Astrocyte of the hippocampus (primary cell): Measurements from ENCODE around the gene ZNF605.
"Not testable (repeated sequence)": the region's sequence is repeated elsewhere in the genome, so short reads cannot be mapped to it uniquely, and the experiment has no call there.

Experiments used
- DNase-seq: peaks from one replicate; pipeline ENCODE4 v3.0.0; 2011; ENCODE audit warnings: low read depth, low spot score

Gene ZNF605

DNA sequence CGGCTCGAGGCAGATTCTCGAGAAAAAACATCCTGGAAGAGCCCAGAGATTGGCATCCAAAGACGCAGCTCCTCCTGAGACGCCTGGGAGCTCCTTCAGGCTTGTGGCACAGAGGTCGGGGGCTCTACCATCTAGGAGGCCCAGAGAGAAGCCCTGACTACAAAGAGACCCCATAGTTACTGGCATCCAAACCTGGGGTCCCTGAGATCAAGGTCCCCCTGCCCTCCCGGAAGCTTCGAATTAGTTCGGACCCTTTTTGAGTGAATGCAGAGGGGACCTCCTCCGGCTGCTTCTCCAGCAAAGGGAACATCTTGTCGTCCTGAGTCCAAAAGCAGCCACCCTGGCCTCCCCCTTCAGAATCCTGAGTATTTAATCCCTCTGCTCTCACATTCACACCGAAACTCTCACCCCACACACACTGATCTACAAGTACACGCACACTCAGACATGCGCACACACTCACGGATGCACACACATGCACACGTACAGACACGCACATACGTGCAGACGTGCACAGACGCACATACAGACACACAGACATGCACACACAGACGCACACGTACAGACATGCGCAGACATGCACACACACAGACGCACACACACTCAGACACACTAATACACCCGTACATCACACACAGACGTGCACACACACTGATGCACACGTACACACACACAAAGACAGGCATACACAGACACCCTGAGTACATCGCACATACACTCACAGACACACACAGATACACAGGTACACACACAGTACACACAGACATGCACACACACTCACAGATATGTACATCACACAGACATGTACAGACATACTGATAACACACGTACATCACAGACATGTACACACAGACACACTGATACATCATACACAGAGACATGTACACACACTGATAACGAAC is 5.9 kb downstream of the ZNF605 start:
- no peak for DNase-seq

DNA sequence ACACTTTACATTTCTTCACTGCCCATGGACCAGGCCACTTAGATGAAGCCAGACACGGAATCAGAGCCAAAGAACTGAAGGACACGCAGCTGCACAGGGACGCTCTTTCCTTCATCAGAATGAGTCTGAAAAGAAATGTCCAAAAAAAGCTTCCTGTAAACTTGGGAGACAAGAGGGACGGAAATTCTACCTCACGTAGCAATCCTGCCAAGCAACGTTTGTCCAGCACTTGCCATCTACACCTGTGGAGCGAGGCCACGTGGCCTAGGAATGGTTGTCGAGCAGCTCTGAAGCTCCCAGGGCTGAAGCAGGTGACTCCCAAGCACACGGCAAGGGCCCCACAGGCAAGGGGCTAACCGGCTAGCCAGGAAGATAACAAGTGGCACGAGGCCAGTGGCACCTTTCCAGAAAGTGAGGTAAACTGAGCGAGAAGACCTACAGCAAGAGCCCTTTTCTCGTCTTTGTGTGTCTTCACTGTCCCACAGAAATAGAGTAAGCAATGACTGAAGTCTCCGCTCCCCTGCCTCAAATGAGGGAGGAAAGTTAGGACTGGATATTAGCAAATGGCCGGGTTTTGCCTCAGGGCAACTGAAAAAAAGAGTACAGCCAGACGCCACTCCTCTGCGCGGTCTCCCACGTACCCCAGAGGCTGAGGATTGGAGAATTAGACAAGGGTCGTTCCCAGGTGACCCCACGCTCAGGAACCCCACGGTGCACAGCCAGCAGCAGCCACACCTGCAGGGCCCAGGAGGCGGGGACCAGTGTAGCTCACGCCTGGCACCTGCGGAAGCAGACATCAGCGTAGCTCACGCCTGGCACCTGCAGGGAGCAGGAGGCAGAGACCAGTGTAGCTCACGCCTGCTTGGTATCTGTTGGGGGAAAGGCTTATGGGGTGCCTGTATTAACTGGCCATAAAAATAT is 7.7 kb downstream of the ZNF605 start:
- DNase-seq = no peak

DNA sequence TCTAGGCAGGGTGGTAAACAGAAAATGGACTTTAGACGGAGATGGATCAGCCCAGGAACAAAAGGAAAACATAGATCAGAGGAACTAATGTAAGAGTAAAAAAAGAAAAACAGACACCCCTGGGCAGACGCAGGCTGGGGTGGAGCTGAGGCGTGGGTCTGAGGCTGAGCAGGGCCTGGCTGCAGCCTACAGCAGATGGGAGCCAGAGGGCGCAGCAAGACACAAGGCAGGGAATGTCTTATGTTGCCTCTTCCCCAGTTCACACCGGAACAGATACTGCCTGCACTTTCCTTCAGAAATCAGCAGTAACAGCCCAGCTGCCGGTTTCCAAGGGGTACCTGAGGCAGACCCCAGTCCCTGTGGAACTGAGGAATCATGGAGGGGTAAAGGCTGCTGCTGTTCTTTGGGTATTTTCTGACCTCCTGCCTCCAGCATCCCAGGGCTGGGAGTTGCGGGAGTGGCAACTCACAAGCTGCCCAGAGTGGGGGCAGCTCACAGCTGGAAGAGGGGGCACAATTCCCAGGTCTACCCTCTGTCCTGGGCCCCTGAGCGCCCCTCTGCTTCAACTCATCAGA is 9.8 kb downstream of the ZNF605 start:
- DNase-seq = no peak

DNA sequence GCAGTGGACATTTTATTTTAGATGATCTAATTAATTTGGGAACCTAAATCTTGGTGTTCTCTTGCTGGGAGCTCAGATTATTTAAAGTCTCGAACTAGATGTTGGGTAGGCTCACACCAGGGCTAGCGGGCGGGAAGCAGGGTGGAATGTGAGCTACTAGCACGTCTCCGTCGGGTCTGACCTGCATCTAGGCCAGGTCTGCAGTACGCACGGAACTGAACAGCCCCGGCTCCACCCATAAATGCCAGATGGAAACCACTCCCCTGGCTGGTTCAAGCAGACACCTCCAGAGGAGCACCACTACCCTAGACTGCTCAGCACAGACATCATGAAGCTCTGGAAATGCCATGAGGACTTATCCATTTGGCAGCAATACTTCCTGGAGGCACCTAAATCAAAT is 10.3 kb downstream of the ZNF605 start:
- DNase-seq = no peak

DNA sequence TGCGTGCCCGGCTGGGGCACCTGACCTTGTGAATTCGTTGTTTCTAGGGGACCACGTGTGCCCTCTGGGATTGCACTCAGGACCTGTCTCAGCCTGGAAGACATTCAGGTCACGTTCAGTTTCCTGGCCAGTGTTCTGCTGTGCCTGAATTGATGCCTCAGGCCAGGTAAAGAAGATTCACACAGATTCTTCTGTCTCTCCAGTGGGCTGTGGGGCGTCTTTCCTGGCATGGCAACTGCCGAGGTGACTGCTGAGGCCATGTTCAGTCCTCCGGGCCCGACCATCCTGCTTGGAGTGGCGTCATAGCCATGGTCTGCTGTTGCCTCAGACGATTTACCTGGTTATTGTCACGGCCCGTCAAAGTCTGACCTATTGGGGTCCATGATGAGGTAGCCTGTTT is 13.5 kb downstream of the ZNF605 start:
- no peak for DNase-seq

DNA sequence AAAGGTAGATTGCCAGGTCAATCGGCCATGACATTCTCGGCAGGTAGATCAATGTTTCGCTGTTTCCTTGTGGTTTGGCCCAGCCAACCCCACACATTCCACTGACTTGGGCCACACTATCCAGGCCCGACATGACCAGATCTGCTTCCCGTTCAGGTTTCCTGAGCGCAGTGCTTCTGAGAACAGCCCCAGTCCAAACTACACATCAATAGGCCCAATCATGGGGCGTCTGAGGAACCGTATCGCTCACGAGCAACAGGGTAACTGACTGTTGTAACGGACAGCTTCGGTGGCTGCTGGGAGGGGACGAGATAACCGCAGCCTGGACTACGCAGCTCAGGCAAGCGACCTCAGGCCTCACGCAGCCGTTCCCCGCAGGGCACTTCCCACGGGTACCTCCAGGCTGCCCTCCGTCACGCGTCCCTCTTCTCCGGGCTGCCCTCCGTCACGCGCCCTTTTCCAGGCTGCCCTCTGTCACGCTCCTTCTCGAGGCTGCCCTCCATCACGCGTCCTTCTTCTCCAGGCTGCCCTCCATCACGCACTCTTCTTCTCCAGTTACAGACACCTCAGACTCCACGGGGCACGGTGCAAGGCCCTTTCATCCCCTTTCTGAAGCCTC is 14.7 kb downstream of the ZNF605 start:
- no peak for DNase-seq

DNA sequence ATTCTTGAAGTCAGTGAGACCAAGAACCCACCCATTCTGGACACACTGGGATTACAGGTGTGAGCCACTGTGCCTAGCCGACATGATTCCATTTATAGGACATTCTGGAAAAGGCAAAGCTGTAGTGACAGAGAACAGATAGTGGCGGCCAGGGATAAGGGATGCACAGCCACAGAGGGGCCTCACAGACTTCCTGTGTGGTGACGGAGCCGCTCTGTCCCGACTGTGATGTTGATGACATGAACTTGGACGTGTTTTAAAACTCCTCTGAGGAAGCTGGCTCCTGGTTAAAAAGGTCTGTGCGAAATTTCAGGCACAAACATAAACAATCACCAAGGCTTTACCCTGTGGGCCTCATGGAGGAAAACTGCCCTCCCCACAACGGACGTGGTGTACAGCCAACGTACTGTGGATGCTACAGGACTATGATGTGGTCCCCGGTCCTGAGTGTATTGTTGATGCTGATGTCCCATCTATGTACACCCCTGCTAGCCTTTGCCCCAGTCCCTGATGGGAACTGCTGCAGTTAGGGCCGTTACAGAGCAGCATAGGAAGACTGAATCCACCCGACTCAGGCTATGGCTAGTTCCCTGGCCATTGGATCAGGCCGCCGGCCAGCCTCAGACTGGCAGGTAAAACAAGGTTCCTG is 15.9 kb downstream of the ZNF605 start:
- DNase-seq = no peak

DNA sequence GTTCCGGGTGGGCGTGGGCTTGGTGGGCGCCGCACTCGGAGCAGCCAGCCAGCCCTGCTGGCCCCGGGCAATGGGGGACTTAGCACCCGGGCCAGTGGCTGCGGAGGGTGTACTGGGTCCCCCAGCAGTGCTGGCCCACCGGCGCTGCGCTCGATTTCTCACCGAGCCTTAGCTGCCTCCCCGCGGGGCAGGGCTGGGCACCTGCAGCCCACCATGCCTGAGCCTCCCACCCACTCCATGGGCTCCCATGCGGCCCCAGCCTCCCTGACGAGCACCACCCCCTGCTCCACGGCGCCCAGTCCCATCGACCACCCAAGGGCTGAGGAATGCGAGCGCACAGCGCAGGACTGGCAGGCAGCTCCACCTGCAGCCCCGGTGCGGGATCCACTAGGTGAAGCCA is 17.3 kb downstream of the ZNF605 start:
- DNase-seq = not testable (repeated sequence)

DNA sequence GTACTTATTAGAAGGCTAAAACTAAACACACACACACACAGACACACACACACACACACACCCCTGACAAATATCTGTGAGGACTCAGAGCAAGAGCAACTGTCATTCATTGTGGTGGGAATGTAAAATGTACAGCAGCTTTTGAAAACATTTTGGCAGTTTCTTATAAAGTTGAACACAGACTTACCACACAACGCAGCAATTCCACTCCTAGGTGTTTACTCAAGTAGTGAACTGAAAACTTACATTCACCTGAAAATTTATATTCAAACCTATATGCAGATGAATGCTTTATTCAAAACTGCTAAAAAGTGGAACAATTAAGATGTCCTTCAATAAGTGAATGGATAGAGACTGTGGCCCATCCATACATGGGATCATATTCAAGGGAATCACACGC is 18.6 kb downstream of the ZNF605 start:
- no peak for DNase-seq

DNA sequence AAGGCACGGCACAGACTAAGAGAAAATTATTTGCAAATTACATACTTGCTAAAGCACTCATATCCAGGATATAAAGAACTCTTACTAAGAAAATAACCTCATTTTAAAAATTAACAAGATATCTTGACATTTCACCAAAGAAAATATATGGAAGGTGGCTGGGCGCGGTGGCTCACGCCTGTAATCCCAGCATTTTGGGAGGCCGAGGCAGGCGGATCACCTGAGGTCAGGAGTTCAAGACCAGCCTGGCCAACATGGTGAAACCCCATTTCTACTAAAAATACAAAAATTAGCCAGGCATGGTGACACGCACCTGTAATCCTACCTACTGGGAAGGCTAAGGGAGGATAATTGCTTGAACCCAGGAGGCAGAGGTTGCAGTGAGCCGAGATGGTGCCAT is 19.2 kb downstream of the ZNF605 start:
- not testable (repeated sequence) for DNase-seq

DNA sequence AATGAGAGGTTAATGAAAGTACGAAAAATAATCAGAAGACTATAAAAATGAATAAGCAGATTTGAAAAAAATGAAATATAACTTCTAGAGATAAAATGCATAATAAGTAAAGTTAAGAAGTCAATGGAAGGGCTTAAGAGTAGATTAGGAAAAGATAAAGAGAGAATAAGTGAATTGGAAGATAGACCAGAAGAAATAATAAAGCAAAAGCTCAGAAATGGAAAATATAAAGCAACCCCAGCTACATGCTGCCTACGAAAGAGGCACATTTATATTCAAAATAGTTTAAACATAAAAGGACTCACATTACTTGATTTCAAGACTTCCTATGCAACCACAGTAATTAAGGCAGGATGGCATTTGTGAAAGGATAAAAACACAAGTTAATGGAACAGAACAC is 19.9 kb downstream of the ZNF605 start:
- no peak for DNase-seq

DNA sequence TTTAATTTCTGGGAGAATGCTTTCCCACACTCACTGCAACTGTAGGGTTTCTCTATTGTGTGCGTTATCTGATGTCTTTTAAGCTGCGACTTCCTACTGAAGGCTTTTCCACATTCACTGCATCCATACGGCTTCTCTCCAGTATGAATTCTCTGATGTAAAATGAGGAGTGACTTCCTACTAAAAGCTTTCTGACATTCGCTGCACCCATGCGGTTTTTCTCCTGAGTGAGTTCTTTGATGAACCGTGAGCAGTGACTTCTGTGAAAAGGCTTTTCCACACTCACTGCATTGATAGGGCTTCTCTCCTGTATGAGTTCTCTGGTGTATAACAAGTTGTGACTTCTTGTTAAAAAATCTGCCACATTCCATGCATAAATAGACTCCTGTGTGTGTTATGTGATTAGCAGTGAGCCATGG is 29.7 kb downstream of the ZNF605 start:
- DNase-seq = no peak

DNA sequence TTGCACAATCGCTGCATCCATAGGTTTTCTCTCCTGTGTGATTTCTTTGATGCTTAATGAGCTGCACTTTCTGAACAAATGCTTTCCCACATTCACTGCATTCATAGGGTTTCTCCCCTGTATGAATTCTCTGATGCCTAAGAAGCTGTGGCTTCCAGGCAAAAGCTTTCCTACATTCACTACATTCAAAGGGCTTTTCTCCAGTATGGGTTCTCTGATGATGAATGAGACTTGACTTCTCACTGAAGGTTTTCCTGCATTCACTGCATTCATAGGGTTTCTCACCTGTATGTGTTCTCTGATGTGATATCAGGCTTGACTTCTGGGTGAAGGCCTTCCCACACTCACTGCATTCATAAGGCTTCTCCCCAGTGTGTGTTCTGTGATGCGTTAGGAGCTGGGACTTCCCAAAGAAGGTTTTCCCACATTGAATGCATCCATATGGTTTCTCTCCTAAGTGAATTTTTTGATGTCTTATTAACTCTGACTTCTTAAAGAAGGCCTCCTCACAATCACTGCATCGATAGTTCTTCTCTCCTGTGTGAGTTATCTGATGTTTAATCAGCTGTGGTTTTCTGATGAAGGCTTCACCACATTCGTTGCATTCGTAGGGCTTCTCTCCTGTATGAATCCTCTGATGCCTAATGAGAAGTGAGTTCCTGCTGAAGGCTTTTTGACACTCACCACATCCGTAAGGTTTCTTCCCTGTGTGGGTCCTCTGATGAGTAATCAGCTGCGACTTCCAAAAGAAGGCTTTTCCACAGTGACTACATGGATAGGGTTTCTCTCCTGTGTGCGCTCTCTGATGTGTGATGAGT is 30.3 kb downstream of the ZNF605 start:
- DNase-seq = no peak

DNA sequence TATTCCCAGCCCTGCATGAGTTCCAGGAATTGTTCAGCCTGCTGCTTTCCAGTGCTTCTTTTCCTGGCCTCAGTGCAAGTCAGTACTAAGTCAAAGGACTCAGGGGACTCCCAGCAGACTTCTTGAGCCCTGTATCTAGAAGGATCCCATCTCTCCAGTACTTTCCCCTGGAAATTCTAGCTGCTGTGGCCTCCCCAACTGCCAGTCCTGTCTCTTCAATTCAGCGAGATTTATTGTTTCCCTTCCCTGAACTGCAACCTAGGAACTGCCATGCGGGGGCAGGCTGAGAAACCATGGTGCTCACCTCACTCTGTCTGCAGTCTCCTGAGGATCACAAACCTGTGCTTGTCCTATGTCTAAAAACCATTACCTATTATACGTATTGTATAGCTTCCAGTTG is 31.8 kb downstream of the ZNF605 start:
- no peak for DNase-seq

DNA sequence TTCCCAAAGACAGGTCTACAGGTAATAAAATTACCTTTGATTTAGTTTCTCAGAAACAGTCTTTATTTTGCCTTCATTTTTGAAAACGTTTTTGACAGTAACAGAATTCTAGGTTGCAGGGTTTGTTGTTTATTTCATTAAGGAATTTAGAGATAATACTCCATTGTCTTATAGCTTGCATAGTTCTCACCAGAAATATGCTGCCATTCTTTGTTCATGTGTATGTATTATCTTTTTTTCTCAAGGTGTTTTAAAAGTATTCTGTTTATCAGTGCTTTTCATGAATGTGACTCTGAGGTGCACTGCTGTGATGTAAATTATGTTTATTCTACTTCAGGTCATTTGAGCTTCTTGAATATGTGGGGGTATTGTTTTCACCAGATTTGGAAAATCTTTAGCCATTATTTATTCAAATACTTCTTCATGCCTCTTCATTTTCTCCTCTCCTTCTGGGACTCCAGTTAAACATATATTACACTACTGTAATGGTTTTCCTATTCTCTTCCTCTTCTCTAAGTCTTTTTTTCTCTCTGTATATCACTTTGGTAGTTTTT is 32.7 kb downstream of the ZNF605 start:
- DNase-seq = no peak

DNA sequence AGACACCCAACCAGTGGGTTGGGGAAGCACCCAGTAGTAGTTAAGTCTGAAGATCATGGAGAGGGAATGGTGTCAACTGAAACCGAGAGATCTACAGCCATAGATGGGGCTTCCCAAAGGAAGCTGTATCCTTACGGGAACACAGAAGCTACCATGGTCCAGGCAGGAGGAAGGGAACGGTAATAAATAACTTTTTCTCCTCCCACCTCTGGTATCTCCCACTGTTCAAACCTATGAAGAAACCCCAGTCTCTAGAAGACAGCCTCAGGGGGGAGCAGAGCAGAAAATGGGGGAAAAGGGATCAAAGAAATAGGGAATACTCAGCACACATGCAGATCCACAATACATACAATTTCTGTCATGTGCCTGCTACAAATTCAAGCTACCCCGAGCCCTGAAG is 33.4 kb downstream of the ZNF605 start:
- no peak for DNase-seq

DNA sequence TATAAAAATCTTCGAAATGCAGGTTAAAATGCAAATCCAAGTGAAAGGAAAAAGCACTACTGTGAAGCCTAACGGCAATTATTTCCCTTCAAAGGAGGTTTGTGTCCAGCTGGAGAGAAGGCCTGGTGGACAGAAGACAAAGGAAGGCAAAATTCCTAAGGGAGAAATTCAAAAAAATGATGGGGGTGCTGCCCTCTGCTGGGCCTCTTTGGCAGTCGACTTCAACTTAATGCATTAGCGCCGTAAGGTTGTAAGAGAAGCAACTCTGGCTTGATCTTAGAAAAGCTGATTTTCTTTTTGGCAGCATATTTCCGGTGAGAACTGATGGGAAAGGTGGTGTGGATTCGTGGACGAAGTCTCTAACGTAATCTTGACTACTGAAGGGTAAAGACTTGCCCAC is 34.4 kb downstream of the ZNF605 start:
- no peak for DNase-seq

DNA sequence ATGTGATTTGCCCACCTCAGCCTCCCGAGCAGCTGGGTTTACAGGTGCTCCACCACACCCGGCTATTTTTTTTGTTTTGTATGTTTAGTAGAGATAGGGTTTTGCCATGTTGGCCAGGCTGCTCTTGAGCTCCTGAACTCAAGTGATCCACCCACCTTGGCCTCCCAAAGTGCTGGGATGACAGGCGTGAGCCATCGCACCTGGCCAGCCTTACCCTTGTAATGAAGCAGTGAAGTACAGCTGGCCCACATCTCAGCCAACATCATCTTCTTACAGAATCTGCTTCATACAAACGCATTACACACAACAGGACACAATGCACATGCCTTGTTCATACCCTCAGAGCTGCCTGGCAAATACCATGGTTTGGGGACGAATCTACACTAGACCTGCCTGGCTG is 37.4 kb downstream of the ZNF605 start:
- no peak for DNase-seq

DNA sequence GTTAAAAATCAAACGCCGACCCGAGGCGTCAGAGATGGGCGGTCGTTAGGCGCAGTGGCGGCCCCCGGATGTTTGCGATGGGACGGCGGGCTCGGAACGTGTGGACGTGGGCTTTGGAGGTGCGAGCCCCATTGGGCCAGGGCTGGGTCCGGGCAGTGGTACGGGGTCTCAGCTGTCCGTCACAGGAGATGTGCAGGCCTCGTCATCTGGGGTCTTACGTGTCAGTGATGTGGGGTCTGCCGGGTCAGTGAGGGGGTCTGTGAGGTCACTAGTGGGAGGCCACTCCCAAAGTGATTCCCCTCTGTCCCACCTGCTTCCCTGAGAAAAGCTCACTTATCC is 47.1 kb downstream of the ZNF605 start:
- DNase-seq = no peak
